GM12874 (cell line): Measurements from ENCODE around the gene FPR3.

Experiments
- TF ChIP-seq, protein P1 (sequence below): IDR thresholded peaks from 2 replicates; pipeline ENCODE4 v1.5.1; 2011; ENCODE audit warnings: low read depth, mild to moderate bottlenecking, control low read depth, low read length, moderate library complexity; ENCODE audit not compliant: insufficient read depth

Gene FPR3

DNA sequence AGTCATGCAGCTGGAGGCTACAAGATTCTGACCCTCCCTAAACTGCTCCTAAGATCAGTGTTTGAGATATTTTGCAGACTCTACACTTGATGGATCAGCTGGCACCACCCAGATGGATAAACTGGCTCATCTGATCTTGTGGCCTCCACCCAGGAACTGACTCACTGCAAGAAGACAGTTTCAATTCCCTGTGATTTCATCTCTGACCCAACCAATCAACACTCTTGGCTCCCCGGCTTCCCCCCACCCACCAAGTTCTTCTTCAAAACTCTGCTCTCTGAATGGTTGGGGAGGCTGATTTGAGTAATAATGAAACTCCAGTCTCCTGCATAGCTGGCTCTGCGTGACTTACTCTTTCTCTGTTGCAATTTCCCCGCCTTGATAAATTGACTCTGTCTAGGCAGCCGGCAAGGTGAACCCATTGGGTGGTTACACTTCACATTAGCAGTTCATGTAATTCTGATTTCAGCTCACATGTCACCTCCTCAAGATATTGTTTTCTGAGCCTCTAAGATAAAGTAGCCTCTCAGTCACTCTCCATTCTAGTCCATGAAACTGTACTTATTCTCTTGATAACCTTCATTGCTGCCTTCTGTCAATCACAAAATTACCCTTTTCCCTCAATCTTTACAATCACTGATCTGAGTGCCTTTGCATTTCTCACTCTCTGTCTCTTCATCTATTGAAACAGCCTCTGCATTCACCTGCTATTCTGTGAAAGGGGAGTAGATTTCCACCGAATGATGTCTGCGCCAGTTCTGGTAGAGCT is 9.9 kb upstream of the FPR3 start:
- TF ChIP-seq, protein P1, sequence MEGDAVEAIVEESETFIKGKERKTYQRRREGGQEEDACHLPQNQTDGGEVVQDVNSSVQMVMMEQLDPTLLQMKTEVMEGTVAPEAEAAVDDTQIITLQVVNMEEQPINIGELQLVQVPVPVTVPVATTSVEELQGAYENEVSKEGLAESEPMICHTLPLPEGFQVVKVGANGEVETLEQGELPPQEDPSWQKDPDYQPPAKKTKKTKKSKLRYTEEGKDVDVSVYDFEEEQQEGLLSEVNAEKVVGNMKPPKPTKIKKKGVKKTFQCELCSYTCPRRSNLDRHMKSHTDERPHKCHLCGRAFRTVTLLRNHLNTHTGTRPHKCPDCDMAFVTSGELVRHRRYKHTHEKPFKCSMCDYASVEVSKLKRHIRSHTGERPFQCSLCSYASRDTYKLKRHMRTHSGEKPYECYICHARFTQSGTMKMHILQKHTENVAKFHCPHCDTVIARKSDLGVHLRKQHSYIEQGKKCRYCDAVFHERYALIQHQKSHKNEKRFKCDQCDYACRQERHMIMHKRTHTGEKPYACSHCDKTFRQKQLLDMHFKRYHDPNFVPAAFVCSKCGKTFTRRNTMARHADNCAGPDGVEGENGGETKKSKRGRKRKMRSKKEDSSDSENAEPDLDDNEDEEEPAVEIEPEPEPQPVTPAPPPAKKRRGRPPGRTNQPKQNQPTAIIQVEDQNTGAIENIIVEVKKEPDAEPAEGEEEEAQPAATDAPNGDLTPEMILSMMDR: no peak

DNA sequence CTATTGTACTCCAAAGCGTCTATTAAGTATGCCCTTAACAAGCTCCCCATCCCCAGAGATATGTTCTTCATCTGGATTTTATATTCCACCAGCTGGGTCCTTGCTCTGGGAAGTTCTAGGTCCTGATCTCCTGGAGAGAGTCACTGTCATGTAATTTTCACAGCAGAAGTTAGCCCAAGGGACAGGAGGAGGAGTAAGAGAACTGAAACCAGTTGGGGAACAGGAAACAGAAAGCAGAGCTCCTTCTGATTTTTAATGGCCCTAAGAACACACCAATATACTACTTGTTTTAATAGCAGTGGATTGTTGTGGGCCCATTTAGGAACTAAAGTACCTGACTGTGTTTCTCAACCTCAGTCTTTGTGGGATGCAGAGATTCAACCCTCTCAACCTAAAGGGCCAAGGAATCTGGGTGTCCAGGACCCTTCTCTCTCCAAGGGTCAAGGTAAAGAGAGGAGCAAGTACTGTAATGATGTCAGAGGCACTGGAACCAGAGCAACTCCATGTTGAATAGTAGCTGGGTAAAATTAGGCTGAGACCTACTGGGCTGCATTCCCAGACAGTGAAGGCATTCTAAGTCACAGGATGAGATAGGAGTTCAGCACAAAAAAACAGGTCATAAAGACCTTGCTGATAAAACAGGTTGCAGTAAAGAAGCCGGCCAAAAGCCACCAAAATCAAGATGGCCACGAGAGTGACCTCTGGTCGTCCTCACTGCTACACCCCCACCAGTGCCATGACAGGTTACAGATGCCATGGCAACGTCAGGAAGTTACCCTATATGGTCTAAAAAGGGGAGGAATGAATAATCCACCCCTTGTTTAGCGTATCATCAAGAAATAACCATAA is 8.1 kb upstream of the FPR3 start:
- TF ChIP-seq, protein P1: no peak

DNA sequence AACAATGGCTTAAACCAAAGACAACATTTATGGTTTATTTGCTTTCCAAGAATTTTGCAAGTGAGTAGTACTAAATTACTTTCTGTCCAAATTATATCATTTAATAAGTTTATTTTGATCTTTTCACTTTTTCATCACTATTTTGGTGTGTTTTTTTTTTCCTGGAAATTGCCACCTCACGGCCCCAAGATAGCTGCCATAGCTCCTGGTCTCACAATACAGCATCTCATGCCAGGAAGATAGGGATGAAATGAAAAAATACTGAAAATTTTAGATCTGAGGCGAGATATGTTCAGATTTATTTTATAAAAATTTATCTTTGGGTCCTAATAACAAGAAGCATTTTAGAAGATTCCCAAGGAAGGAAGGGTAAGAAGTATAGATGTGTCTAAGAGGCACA is 6.9 kb upstream of the FPR3 start:
- TF ChIP-seq, protein P1: no peak

DNA sequence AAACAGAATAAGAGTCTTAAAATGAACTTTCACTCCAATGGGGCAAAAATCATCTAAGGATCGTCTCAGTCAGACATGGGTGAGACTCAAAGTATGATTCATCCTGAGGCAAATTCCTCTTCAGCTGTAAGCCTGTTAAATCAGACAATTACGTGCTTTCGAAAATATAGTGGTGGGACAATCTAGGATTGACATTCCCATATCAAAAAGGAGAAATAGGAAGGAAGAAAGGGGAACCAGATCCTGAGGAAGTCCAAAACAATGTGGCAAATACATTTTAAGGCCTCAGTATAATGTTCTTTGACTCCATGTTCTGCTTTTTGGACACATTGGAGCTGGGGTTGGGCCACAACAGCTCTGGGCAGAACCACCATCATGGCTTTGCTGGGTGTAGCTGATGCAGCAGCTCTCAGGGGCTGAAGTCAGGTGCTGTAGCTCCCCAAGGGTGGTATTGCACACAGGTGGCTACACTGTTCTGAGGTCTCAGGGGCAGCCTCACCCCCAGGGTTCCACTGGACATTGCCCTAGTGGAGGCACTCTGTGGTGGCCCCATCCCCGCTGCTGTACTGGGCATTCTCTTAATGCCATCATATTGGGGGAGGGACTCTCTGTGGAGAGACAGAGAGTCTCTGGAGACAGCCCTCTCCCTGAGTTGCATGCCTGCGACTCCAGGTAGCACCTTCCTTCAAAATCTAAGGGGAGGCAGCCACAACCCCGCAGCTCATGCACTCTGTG is 5.7 kb upstream of the FPR3 start:
- TF ChIP-seq, protein P1: no peak

DNA sequence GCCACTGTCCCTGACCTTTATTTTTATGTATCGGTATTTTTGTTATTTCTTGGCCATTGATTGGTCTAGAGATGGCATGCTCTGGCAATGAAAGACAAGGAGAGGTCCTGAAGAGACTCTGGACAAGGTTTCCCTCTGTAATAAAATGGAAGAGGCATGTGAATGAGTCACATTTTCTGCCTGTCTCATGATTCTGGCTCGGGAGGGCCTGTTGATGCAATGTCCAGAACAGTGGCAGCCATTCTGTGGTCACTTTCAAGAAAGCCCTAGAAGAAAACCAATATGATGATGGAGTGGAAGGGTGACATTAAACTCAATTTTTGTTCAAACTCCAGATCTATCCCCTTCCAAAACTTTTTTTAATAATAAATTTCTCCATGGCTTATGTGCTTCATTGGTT is 2.0 kb upstream of the FPR3 start:
- TF ChIP-seq, protein P1: no peak

DNA sequence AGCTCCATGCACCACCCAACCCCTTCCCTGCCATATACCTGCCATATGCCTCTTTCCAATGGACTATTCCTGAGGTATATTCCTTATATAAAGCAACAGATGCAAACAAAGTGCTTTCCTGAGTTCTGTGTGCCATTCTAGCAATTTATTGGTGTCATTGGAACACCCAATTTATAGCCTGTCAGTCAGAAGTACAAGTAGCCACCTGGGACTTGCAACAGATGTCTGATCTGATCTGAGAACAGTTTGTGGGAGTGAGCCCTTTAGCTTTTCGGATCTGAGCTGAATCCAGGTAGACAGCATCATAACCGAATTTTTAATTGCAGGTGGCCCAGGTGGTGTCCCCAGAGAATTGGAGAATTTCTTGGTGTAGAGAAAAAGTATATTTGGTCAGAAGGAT is 963 bp upstream of the FPR3 start:
- TF ChIP-seq, protein P1: no peak

DNA sequence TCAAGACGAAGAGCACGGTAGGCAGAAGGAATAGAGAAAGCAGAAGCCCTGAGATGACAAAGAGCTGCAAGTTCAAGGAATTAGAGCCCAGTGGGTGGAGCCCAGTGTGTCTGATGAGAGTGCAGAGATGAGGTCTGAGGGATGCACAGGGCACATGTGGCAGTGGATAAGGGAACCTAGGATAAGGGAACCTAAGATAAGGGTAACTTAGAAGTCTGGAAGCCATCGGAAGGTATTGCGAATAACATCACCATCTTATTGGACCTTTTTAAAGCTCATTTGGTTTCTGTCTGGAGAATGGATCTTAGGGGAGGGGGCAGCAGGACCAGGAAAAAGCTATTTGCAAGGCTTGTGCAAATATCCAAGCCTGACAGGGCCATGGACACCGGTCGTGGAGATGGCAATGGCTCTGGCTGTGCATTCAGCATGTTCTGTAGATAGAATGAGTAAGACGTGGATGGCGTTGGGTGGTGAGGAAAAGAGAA is 1.3 kb downstream of the FPR3 start:
- TF ChIP-seq, protein P1: no peak
